Adrenal gland (tissue), 5 donors: ENCODE results near the gene MSH2.

Experiments used
- CTCF ChIP-seq, 6 experiments: fragments of 450-650 bp in 4 of 6; fragments of 200-600 bp in 2 of 6; sonication (generic) in 1 of 6; IDR thresholded peaks; 1 replicate in 5 of 6; 2 replicates in 1 of 6; pipeline versions ENCODE4 v1.5.1 to v1.8.0; 2016 to 2021; ENCODE audit warnings: antibody characterized with exemption in 6 of 6, mild to moderate bottlenecking in 2 of 6, moderate library complexity in 1 of 6
- POLR2A ChIP-seq, 2 donors: fragments of 450-650 bp; IDR thresholded peaks; one replicate each; pipeline ENCODE4 v1.6.1; 2017; ENCODE audit warnings: antibody characterized with exemption in 2 of 2, mild to moderate bottlenecking in 2 of 2, moderate library complexity in 1 of 2
- donor health status: DM: no; HTN: no; CAD: no.

GRCh38 chr2:47414682-47415458, 11.9 kb downstream of the MSH2 start:
- TF ChIP-seq CTCF (IDR thresholded peaks at IDR 0.05) = no peak
- TF ChIP-seq POLR2A (IDR thresholded peaks at IDR 0.05) = no peak
